NCI-H446 (cell line): ENCODE results near the gene SLC6A19.

Experiments
- DNase-seq, 2 experiments: peaks; one replicate each; lab custom pipeline; 2025; lab: John Stamatoyannopoulos, UW

Gene SLC6A19

GRCh38 chr5:1195916-1196315 is 5.5 kb upstream of the SLC6A19 start:
- DNase-seq: no peak

GRCh38 chr5:1196562-1196961 is 4.8 kb upstream of the SLC6A19 start:
- no peak for DNase-seq

- no peak for DNase-seq
Observed at GRCh38 chr5:1197876-1198666, 3.3 kb upstream of the SLC6A19 start.

- no peak for DNase-seq
Observed at GRCh38 chr5:1199340-1199648, 2.1 kb upstream of the SLC6A19 start.

- DNase-seq: no peak
Observed at GRCh38 chr5:1199649-1200494, 1.5 kb upstream of the SLC6A19 start.

GRCh38 chr5:1200495-1201326 is 684 bp upstream of the SLC6A19 start:
- DNase-seq: no peak

GRCh38 chr5:1202026-1202797 is 817 bp downstream of the SLC6A19 start:
- DNase-seq: no peak

- no peak for DNase-seq
Observed at GRCh38 chr5:1202798-1203185, 1.4 kb downstream of the SLC6A19 start.

GRCh38 chr5:1203311-1203967 is 2.0 kb downstream of the SLC6A19 start:
- DNase-seq: no peak

- no peak for DNase-seq
Observed at GRCh38 chr5:1203968-1204692, 2.7 kb downstream of the SLC6A19 start.

- DNase-seq: no peak
Observed at GRCh38 chr5:1204693-1205242, 3.4 kb downstream of the SLC6A19 start.

GRCh38 chr5:1205255-1206180 is 4.1 kb downstream of the SLC6A19 start:
- DNase-seq: no peak

- no peak for DNase-seq
Observed at GRCh38 chr5:1206521-1207412, 5.4 kb downstream of the SLC6A19 start.

GRCh38 chr5:1207555-1207954 is 6.2 kb downstream of the SLC6A19 start:
- DNase-seq: no peak

GRCh38 chr5:1208221-1208742 is 6.9 kb downstream of the SLC6A19 start:
- DNase-seq: no peak

- DNase-seq: no peak
Observed at GRCh38 chr5:1208743-1209488, 7.5 kb downstream of the SLC6A19 start.

- no peak for DNase-seq
Observed at GRCh38 chr5:1209489-1209852, 8.1 kb downstream of the SLC6A19 start.
